Right hindlimb (tissue), 1 donor: ENCODE results near the gene ASCL3.
"Not testable (repeated sequence)": the region's sequence is repeated elsewhere in the genome, so short reads cannot be mapped to it uniquely, and the experiment has no call there.

Source experiments
- DNase-seq: peaks from one replicate; pipeline ENCODE4 v3.0.0-alpha.2; 2018

ASCL3 gene

GRCh38 chr11:8908099-8908498 is 34.7 kb downstream of the ASCL3 start:
- no peak for DNase-seq

- no peak for DNase-seq
Observed at GRCh38 chr11:8907116-8907515, 35.7 kb downstream of the ASCL3 start.

DNA sequence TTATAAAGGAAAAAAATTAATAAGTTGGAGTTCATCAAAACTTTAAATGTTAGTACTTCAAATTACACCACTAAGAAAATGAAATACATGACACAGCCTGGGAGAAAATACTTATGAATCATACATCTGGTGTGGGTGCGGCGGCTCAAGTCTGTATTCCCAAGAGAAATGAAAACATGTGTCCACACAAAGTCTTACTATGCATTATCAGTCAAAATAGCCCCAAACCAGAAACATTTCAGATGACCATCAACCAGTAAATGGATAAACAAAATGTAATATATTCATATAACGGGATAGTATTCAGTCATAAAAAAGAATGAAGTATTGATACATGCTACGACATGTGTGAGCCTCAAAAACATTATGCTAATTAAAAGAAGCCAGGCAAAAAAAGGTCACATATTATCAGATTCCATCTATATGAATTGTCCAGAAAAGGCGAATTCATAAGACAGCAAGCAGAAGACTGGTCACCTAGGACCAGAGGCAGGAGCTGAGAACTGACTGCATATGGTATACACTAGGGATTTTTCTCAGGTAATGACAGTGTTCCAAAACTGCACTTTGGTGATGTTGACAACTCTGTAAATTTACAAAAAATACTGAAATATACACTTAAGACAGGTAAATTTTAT is 37.2 kb downstream of the ASCL3 start:
- DNase-seq = no peak

- DNase-seq = no peak
Observed at GRCh38 chr11:8899119-8899753, 43.6 kb downstream of the ASCL3 start.

GRCh38 chr11:8891185-8891584 is 51.6 kb downstream of the ASCL3 start:
- not testable (repeated sequence) for DNase-seq
